Right lobe of liver (tissue), 6 donors: ENCODE results near the gene KLHL40. TPM values are rescaled to one million over a fixed set of nuclear protein-coding genes. Genes with fewer than 3 reads are reported as not detected.

ENCODE experiments used
- ATAC-seq, 4 donors: fragments of 200-7000 bp; cut with Tn5 transposase; one replicate each; pipeline ENCODE4 v1.9.1; 2020; ENCODE audit warnings: mild to moderate bottlenecking in 4 of 4, moderate library complexity in 4 of 4
- DNase-seq, 3 donors: peaks; one replicate each; pipeline ENCODE4 v3.0.0-alpha.2; 2020
- H3K27ac ChIP-seq, 3 donors: fragments of 200-600 bp; one replicate each; pipeline ENCODE4 v1.8.0; 2022
- H3K27me3 ChIP-seq, 2 donors: fragments of 200-600 bp; one replicate each; pipeline ENCODE4 v1.8.0; 2022
- H3K36me3 ChIP-seq, 4 donors: fragments of 200-600 bp; sonication (generic) in 1 of 4; one replicate each; pipeline versions ENCODE4 v1.5.1 to v1.8.0; 2017 to 2022; ENCODE audit warnings: control low read depth in 1 of 4
- H3K4me1 ChIP-seq, 4 donors: fragments of 200-600 bp; sonication (generic) in 1 of 4; one replicate each; pipeline versions ENCODE4 v1.5.1 to v1.8.0; 2017 to 2022; ENCODE audit warnings: control low read depth in 1 of 4
- H3K4me3 ChIP-seq, 3 donors: fragments of 200-600 bp; one replicate each; pipeline ENCODE4 v1.8.0; 2022
- H3K9me3 ChIP-seq, 4 donors: fragments of 200-600 bp; sonication (generic) in 1 of 4; one replicate each; pipeline versions ENCODE4 v1.5.1 to v1.8.0; 2017 to 2022; ENCODE audit warnings: control low read depth in 1 of 4
- POLR2A ChIP-seq: fragments of 450-650 bp; IDR thresholded peaks from one replicate; pipeline ENCODE4 v1.6.1; 2017; ENCODE audit warnings: antibody characterized with exemption, mild to moderate bottlenecking
- WGBS: methylation state at CpG from one replicate; pipeline ENCODE4 v1.1.6; 2018; ENCODE audit warnings: low coverage, low lambda C conversion rate; ENCODE audit not compliant: insufficient coverage; ENCODE audit errors: missing lambda C conversion rate; 5-methylcytosine and 5-hydroxymethylcytosine counted together
- intact Hi-C, 2 donors: fragments of 100-400 bp; cut with DNase I; formaldehyde crosslinking; loops; one replicate each; pipeline versions ENCODE4 v1.11.2 to v1.14.1; 2022
- total RNA-seq, 6 experiments: library from RNA; depleted of rRNA in 2 of 6; stranded (reverse); fragments of >200 nt in 2 of 6; fragmentation: NEBNext Ultra II Directional in 3 of 6; extraction: Animal tissue kit (Norgen Biotek cat#: 25700) in 3 of 6; gene quantifications; one replicate each; pipeline versions ENCODE4 v1.1.0 to v1.2.4, GENCODE V29; 2016 to 2023
- TF ChIP-seq, protein P1 (sequence below), 4 donors: fragments of 200-600 bp in 3 of 4; fragments of 450-650 bp in 1 of 4; IDR thresholded peaks; one replicate each; pipeline versions ENCODE4 v1.5.1 to v1.8.0; 2016 to 2022; ENCODE audit warnings: antibody characterized with exemption in 4 of 4, mild to moderate bottlenecking in 2 of 4
- donor health status: DM: no; HTN: yes; CAD: no.
- donor health status: DM: no; HTN: no; CAD: no.
- donor health status: DM: no; HTN: no; CAD: no.
- donor health status: DM: no; HTN: yes; CAD: no.
- donor health status: DM: no; HTN: yes; CAD: no.

Gene KLHL40
- total RNA-seq, 6 experiments from 2014 or later = 0.19 to 0.68 TPM; not detected in 4

DNA sequence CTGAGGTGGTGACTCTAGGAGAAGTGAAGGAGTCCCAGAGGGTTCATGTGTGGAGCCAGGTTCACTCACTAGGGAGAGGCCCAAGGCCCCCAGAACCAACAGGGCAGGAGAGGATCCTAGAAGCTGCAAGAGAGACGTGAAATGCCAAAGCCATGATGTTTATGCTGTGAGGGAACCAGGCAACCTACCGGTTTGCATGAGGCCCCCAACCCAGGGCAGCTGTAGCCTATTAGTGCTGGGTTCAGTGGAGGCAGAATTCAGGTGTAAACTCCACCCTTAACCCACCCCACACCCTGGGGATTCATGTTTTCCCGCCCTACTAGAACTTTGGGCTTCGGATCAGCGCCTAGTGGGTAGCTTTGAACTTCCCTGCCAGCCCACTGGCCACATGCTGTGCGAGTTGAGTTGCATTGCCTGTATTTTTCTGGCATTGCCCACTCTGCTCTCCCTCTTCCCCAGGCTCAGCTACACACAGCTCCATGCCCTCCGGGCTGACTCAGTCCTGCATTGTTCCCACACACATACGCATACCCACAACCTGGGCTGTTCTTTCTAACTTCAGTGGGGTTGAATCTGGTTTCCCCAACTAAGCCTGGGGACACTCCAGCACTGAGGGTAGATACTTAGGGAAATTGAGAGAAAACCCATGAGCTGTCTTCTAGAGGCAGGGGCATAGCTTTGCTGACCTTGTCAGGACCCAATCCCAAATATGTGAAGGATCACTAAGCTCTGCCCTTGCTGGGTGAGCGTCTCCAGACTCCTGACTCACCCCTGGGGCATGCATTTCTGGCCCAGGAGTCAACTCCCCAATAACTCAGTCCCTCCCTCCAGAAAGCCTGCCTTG lies 33.9 kb upstream of the KLHL40 start:
- WGBS = 93% methylated on average over 6 of the region's 9 CpGs
- peaks cover 0 to 14% (median 3%) of the 10 kb centered on the region in 4 donors for H3K4me1 ChIP-seq
- H3K4me3 ChIP-seq = no peak overlapping the region
- H3K27ac ChIP-seq = no peak overlapping the region
- ATAC-seq (no peak), DNase-seq (no peak)
- no peaks in the 10 kb centered on the region for H3K9me3 ChIP-seq
- no peaks in the 10 kb centered on the region for H3K27me3 ChIP-seq
- peaks cover 0 to 18% (median under 1%) of the 10 kb centered on the region in 4 donors for H3K36me3 ChIP-seq
- TF ChIP-seq POLR2A = no peak
- TF ChIP-seq, protein P1, sequence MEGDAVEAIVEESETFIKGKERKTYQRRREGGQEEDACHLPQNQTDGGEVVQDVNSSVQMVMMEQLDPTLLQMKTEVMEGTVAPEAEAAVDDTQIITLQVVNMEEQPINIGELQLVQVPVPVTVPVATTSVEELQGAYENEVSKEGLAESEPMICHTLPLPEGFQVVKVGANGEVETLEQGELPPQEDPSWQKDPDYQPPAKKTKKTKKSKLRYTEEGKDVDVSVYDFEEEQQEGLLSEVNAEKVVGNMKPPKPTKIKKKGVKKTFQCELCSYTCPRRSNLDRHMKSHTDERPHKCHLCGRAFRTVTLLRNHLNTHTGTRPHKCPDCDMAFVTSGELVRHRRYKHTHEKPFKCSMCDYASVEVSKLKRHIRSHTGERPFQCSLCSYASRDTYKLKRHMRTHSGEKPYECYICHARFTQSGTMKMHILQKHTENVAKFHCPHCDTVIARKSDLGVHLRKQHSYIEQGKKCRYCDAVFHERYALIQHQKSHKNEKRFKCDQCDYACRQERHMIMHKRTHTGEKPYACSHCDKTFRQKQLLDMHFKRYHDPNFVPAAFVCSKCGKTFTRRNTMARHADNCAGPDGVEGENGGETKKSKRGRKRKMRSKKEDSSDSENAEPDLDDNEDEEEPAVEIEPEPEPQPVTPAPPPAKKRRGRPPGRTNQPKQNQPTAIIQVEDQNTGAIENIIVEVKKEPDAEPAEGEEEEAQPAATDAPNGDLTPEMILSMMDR (IDR thresholded peaks at IDR 0.05) = no peak
- intact Hi-C loops = no loop called here

DNA sequence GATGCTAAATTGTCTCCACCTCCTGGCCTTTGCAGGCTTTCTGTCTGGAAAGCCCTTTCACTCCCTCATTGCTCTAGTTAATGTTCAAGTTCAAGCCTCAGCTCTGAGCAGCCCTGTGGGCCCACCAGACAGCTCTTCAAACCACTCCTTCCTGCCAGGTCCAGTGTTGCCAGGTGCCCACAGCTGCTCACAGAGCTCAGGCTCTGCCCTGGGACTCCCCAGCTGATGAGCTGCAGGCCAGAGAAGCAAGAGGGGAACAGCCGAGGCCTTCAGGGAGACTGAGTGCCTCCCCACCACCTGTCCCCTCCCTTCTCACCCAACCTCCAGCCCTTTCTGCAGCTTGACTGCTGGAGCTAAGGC lies 33.1 kb upstream of the KLHL40 start:
- intact Hi-C loops = no loop called here
- Histone ChIP-seq H3K27me3 (no peaks in the 10 kb centered on the region), H3K9me3 (no peaks in the 10 kb centered on the region), H3K36me3 (peaks cover 0 to 12% (median 0%) of the 10 kb centered on the region in 4 donors), H3K27ac (no peak overlapping the region), H3K4me1 (peaks cover 0 to 14% (median 3%) of the 10 kb centered on the region in 4 donors), H3K4me3 (no peak overlapping the region)
- TF ChIP-seq, protein P1 (IDR thresholded peaks at IDR 0.05) = no peak
- TF ChIP-seq POLR2A = no peak
- no CpG with 5 or more reads among the region's 1 CpG for WGBS
- ATAC-seq (no peak), DNase-seq (no peak)

DNA sequence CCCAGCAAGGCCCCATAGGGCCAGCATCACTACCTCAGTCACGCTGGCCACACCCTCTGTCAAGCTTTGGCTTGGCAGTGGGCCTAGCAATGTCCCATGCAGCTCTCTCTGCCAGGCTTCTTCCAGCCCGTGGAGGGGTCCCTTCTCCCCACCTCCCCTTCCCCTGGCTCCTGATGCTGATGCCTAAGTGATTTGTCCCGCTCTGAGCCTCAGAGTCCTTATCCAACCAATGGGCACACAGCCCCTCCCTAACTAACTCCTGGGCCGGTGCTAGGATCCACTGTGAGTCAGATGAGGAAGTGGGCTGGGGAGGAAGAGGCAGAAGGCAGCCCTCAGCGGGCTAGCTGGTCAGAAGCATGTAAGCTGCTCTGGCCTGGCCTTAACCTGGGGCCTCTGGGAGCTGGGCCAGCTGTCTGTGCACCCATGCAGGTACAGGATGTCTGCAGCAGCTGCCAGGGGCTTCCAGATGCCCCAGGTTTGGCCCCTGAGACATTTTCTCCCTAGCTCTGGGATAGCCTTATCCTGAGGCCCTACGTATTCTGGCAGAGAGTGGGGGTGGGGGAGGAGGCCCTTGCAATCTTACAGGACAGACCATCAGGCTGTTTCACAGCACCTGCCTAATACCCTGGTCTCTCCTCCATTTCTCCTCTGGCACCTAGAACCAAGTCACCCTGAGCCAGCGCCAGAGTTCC lies 32.6 kb upstream of the KLHL40 start:
- ATAC-seq (peak; percentile 43 to 68 (median 54)), DNase-seq (peak in 1 of 3 donors; percentile 72)
- H3K4me3 ChIP-seq = peak overlapping the region in 2 of 3 donors; percentile 57 to 64
- peak overlapping the region in 1 of 3 donors; percentile 74 for H3K27ac ChIP-seq
- WGBS = 6% methylated on average over 3 of the region's 7 CpGs
- TF ChIP-seq, protein P1 (IDR thresholded peaks at IDR 0.05) = no peak
- TF ChIP-seq POLR2A = peak; percentile 70
- intact Hi-C loops = no loop called here
- H3K9me3 ChIP-seq = no peaks in the 10 kb centered on the region
- no peaks in the 10 kb centered on the region for H3K27me3 ChIP-seq
- peaks cover 0 to 14% (median 3%) of the 10 kb centered on the region in 4 donors for H3K4me1 ChIP-seq
- peaks cover 0 to 12% (median 0%) of the 10 kb centered on the region in 4 donors for H3K36me3 ChIP-seq

DNA sequence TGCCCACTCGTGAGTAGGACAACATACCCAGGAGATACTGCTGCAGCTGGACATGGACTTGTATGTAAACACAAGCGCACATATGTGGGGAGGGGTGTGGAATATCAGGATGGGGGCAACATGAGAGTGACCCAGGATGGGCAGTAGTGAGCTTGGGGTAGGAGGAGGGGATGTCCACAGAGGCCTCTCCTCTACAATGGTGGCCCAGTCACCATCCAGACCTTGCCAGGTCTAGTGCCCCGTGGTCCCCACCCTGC lies 32.1 kb upstream of the KLHL40 start:
- peaks cover 0 to 14% (median 3%) of the 10 kb centered on the region in 4 donors for H3K4me1 ChIP-seq
- peak overlapping the region; percentile 57 to 64 (median 60) for H3K4me3 ChIP-seq
- H3K36me3 ChIP-seq = peaks cover 0 to 10% (median 0%) of the 10 kb centered on the region in 4 donors
- intact Hi-C loops = no loop called here
- DNase-seq (no peak), ATAC-seq (no peak)
- no peaks in the 10 kb centered on the region for H3K9me3 ChIP-seq
- no peak for TF ChIP-seq POLR2A
- TF ChIP-seq, protein P1 (IDR thresholded peaks at IDR 0.05) = no peak
- no peaks in the 10 kb centered on the region for H3K27me3 ChIP-seq
- peak overlapping the region in 2 of 3 donors; percentile 39 to 74 for H3K27ac ChIP-seq
- WGBS = 50% methylated on average over 2 of the region's 3 CpGs
